SKM-1 (cell line): ENCODE data around the gene PRKD1.

Experiments
- DNase-seq: peaks from one replicate; lab custom pipeline; 2025; ENCODE audit not compliant: unreplicated experiment; lab: John Stamatoyannopoulos, UW

Gene PRKD1

GRCh38 chr14:29684926-29685325 lies 242.7 kb downstream of the PRKD1 start:
- DNase-seq, result no peak

- no peak for DNase-seq
Observed at GRCh38 chr14:29682789-29683188, 244.9 kb downstream of the PRKD1 start.

DNA sequence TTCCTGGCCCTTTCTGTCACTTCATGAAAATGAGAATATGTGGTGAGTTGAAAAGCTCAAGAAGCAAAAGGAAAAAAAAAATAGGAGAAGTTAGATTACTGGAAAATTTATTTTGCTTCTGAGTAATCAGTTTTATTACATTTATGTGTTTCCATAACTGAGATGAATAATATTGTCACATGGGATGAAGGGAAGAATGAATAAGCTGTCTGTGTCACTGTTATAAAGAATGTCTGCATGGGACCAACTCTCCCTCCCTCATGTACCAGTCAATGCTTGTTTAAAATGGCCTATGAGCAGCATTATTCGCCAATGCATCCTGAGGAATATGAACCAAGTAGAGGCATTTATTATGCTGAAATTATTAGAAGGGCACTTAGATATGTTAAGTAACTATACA lies 246.3 kb downstream of the PRKD1 start:
- DNase-seq, result no peak

DNA sequence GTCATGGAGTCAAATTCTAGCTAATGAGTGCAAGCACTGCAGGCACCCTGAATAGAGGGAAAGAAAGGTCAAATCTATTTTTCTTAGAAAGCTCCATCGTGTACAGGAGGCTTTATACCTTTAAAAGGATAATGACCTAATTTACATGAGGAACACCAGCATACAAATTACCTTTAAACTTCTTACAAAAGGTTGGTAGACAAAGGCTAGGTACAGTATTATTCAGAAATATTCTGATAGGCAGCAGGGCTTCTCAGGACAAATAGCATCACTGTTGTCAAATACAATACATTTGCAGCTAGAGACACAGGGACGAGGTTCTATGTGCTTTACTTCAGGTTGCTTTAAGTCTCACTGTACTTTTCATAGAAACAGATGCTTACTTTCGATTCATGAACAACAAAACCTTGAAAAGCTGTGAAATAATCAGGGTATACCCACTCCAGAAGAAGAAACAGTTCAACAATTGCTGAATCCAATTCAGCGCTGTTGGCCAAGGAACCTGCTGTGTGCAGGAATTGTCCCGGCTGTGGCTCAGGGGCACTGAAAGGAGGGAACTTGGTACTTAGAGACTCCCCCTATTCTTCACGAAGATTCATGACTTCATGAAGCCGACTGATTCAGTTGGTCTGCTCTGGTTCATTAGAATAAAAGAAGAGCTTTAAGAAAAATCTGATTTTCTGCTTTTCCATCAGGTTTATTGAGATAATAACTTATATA lies 252.9 kb downstream of the PRKD1 start:
- no peak for DNase-seq

GRCh38 chr14:29672831-29673230 lies 254.8 kb downstream of the PRKD1 start:
- DNase-seq, result no peak

DNA sequence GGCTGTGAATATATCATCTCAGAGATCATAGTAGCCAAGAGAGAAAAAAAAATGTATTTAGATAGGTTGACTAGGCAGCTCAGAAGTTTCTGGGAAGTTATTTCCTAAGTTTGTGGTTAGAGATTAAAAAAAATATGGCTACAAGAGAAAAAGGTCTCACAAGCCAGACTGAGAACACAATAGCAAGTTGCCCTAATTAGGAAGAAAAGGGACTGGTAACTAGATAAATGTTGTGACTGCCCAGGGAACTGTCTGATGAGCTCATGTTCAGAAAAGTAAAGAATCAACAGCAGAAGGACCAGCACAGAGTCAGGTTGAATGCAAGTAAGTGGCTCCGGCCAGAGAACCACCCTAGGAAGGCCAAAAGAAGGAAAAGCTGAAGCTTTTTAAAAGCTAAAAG lies 256.6 kb downstream of the PRKD1 start:
- no peak for DNase-seq

GRCh38 chr14:29668201-29668600 lies 259.4 kb downstream of the PRKD1 start:
- no peak for DNase-seq

GRCh38 chr14:29664515-29664914 lies 263.1 kb downstream of the PRKD1 start:
- DNase-seq, result no peak

- no peak for DNase-seq
Observed at GRCh38 chr14:29663281-29663801, 264.3 kb downstream of the PRKD1 start.

GRCh38 chr14:29654901-29655550 lies 272.6 kb downstream of the PRKD1 start:
- DNase-seq, result no peak

- no peak for DNase-seq
Observed at GRCh38 chr14:29653303-29653702, 274.3 kb downstream of the PRKD1 start.

DNA sequence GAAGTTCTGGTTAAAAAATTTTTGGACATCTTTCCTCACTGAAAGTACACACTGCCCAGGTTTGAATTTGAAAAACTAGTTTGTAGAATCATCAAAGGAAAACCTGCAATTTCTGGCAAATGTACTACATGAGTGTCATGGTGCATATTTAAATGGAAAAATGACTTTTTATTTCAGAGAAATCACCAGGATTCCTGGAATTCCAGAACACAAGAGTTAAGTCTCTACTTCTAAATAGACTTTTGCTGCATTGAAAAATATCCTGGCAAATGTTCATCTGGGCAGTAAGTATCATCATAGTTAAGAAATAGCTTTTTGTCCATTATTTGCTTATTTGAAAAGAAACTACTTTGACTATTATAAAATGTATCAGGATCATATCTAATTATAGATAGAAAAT lies 275.1 kb downstream of the PRKD1 start:
- DNase-seq, result no peak

- DNase-seq, result no peak
Observed at GRCh38 chr14:29650554-29651269, 276.9 kb downstream of the PRKD1 start.

- DNase-seq, result no peak
Observed at GRCh38 chr14:29649170-29649569, 278.5 kb downstream of the PRKD1 start.

DNA sequence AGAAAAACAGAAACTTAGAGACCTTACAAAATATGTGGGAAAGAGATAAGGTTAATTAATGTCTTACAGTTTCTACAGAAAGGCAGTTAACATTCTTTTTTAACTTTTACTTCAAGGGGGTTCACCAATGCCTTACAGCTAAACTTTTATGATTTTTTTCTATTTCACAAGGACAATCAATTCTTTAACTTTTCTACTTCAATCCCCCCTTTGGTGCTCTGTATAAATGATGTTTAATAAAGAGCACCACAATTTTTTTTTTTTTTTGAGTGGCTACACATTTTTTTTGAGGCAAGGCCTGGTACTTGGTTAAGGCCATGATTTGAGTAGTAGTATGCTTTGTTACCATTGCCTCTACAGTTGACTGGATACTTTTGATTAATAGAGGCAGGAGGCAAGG lies 279.6 kb downstream of the PRKD1 start:
- no peak for DNase-seq

DNA sequence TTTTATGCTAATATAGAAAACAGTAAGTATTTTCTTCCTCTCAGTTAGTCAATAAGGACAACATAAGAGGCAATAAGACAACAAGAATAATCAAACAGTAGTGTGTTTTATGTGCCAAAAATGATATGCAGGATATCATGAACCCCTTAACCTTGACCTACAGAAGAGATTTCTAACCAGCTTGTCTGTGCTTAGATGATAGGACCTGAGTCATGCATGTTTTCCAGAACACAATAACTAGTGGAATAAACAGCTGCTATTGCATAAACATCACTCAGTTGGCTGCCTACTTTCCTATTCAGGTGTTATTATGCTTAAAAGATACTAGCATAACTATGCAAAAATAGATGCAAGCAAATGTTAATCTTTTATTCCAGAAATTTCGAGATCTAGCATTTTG lies 282.5 kb downstream of the PRKD1 start:
- DNase-seq, result no peak

GRCh38 chr14:29643433-29644211 lies 284.0 kb downstream of the PRKD1 start:
- DNase-seq, result no peak

DNA sequence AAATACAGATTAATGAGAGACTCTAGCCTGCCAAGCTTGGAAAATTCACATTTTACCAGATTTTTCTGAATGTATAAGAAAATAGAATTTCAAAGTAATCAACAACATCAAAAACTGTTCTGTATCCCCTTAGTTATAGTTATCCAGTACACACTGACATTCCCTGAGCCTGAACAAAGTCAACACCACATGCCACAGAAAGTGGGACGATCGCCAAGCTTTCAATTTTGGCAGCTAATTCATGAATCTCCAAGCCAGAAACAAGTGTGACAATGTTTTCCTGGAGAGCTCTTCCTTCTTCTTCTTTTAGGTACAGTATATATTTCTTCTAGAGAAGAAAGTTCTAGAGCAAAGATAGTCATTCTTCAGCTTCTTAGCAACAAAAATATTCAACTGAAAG lies 290.2 kb downstream of the PRKD1 start:
- DNase-seq, result no peak

DNA sequence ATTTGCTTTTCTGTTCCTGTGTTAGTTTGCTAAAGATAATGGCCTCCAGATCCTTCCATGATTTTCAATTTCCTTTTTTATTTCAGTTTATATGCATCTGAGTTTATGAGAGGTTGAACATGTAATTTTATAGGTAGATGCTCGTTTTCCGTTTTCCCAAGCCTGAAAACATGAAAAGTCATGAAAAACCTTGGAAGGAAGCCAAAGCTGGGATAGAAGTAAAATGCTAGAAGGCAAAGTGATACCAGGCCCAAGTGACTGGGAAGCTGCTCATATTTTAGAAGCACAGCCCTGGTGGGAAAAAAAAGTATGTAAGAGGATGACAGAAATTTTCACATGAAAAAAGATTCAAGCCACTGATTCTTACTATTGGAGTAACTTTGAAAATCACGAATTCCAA lies 290.8 kb downstream of the PRKD1 start:
- no peak for DNase-seq

DNA sequence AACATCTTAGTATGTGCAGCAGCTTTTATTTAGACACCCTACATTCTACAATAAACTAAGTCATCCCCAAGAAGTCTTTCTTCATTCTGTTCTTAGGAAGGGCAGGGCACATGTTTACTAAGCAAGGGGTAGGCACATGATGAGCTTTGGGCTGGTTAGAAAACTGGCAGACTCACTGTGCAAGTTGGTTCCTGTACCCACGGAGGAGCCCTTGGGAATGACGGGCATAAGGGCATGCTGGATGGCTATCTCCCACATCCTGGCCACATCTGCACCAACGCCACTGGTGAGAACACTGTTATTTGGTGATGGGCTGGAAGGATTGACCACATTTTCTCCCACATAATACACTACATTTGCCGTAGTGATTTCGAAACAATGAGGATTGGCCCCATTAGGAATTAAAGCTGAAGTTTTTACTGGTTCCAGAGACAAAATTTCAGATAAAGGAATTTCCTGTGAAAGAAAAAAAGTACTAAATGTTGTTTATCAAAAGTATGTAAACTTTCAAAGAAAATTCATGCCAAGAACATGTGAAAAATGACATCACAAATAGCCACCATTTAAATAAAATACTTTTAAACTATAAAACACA lies 297.0 kb downstream of the PRKD1 start:
- no peak for DNase-seq

GRCh38 chr14:29629839-29630238 lies 297.8 kb downstream of the PRKD1 start:
- DNase-seq, result no peak
